ENCODE measurements around the gene TMEM258. TPM values are rescaled to one million over a fixed set of nuclear protein-coding genes. Genes with fewer than 3 reads are reported as not detected.

TMEM258 gene
- total RNA-seq, 2 experiments from 2014 or later = 154 to 160 TPM

GRCh38 chr11:61802605-61803004 is 10.2 kb upstream of the TMEM258 start:
- Mint-ChIP-seq H3K36me3 (ENCODE audit: low read depth) (peaks cover 38% of the 10 kb centered on the region), H3K27me3 (no peaks in the 10 kb centered on the region), H3K9me3 (no peaks in the 10 kb centered on the region), H3K4me3 (no peak overlapping the region), H3K27ac (no peak overlapping the region), H3K4me1 (peaks cover 13% of the 10 kb centered on the region)
- DNase-seq = no peak
- CTCF ChIA-PET = no interaction called here
- POLR2A ChIA-PET = no interaction called here

GRCh38 chr11:61800331-61801281 is 8.2 kb upstream of the TMEM258 start:
- peaks cover 57% of the 10 kb centered on the region for H3K36me3 Mint-ChIP-seq (ENCODE audit: low read depth)
- H3K9me3 Mint-ChIP-seq = no peaks in the 10 kb centered on the region
- H3K27me3 Mint-ChIP-seq = no peaks in the 10 kb centered on the region
- H3K4me3 Mint-ChIP-seq = no peak overlapping the region
- H3K4me1 Mint-ChIP-seq = peaks cover 28% of the 10 kb centered on the region
- ChIA-PET POLR2A (no interaction called here), CTCF (interaction anchor here (0.5 to 6.7 kb wide), 4 partner anchors 13 to 301 kb away, joined by 3 to 57 read pairs (median 4); partner anchors contain the start of gene FADS1)
- DNase-seq = no peak
- H3K27ac Mint-ChIP-seq = no peak overlapping the region

GRCh38 chr11:61799665-61800284 is 7.4 kb upstream of the TMEM258 start:
- POLR2A ChIA-PET = no interaction called here

GRCh38 chr11:61797263-61797944 is 5.0 kb upstream of the TMEM258 start:
- Mint-ChIP-seq H3K4me3 (no peak overlapping the region), H3K27me3 (no peaks in the 10 kb centered on the region), H3K36me3 (ENCODE audit: low read depth) (peaks cover 59% of the 10 kb centered on the region), H3K4me1 (peaks cover 42% of the 10 kb centered on the region), H3K27ac (no peak overlapping the region), H3K9me3 (no peaks in the 10 kb centered on the region)
- CTCF ChIA-PET = interaction anchor here (0.5 to 6.7 kb wide), 24 partner anchors 8 to 1322 kb away, joined by 3 to 57 read pairs (median 4); partner anchors contain the start of genes BEST1, FADS1 and FADS2
- peak; percentile 86 for DNase-seq
- POLR2A ChIA-PET = interaction anchor here (0.6 to 0.7 kb wide), 3 partner anchors 22 to 152 kb away, joined by 3 read pairs; no protein-coding TSS in a partner anchor

More at GRCh38 chr11:61799665-61800284, 7.4 kb upstream of the TMEM258 start:
- no peaks in the 10 kb centered on the region for H3K9me3 Mint-ChIP-seq
- no peak overlapping the region for H3K27ac Mint-ChIP-seq
- peaks cover 64% of the 10 kb centered on the region for H3K36me3 Mint-ChIP-seq (ENCODE audit: low read depth)
- H3K4me1 Mint-ChIP-seq = peaks cover 33% of the 10 kb centered on the region
- no peak for DNase-seq
- no peaks in the 10 kb centered on the region for H3K27me3 Mint-ChIP-seq
- H3K4me3 Mint-ChIP-seq = no peak overlapping the region
- CTCF ChIA-PET = interaction anchor here (3.0 to 6.7 kb wide), 2 partner anchors 14 to 29 kb away, joined by 12 to 57 read pairs; partner anchors contain the start of genes FADS1 and FADS2

- POLR2A ChIA-PET = interaction anchor here (0.7 kb wide), 1 partner anchor 11 kb away, joined by 3 read pairs; no protein-coding TSS in a partner anchor
- Mint-ChIP-seq H3K9me3 (no peaks in the 10 kb centered on the region), H3K27ac (no peak overlapping the region), H3K4me3 (no peak overlapping the region), H3K4me1 (peaks cover 49% of the 10 kb centered on the region), H3K27me3 (no peaks in the 10 kb centered on the region), H3K36me3 (ENCODE audit: low read depth) (peaks cover 54% of the 10 kb centered on the region)
- DNase-seq = no peak
- CTCF ChIA-PET = interaction anchor here (0.6 to 6.7 kb wide), 9 partner anchors 8 to 316 kb away, joined by 3 to 57 read pairs (median 4); partner anchors contain the start of gene FADS1
Measured at GRCh38 chr11:61795876-61796526, 3.6 kb upstream of the TMEM258 start.

DNA sequence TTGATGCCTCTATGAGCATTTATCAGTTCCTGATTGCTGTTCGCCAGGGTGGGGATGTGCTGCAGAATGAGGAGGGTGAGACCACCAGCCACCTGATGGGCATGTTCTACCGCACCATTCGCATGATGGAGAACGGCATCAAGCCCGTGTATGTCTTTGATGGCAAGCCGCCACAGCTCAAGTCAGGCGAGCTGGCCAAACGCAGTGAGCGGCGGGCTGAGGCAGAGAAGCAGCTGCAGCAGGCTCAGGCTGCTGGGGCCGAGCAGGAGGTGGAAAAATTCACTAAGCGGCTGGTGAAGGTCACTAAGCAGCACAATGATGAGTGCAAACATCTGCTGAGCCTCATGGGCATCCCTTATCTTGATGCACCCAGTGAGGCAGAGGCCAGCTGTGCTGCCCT is 3.1 kb upstream of the TMEM258 start:
- H3K4me3 Mint-ChIP-seq = peak overlapping the region; percentile 48
- H3K36me3 Mint-ChIP-seq (ENCODE audit: low read depth) = peaks cover 54% of the 10 kb centered on the region
- peaks cover 50% of the 10 kb centered on the region for H3K4me1 Mint-ChIP-seq
- peak overlapping the region; percentile 60 for H3K27ac Mint-ChIP-seq
- ChIA-PET CTCF (interaction anchor here (1.6 to 6.7 kb wide), 3 partner anchors 18 to 317 kb away, joined by 4 to 57 read pairs (median 19); partner anchors contain the start of gene FADS1), POLR2A (no interaction called here)
- H3K9me3 Mint-ChIP-seq = no peaks in the 10 kb centered on the region
- no peak for DNase-seq
- no peaks in the 10 kb centered on the region for H3K27me3 Mint-ChIP-seq

GRCh38 chr11:61794579-61794978 is 2.2 kb upstream of the TMEM258 start:
- peaks cover 56% of the 10 kb centered on the region for H3K4me1 Mint-ChIP-seq
- DNase-seq = no peak
- no peak overlapping the region for H3K27ac Mint-ChIP-seq
- no peaks in the 10 kb centered on the region for H3K9me3 Mint-ChIP-seq
- H3K36me3 Mint-ChIP-seq (ENCODE audit: low read depth) = peaks cover 60% of the 10 kb centered on the region
- H3K4me3 Mint-ChIP-seq = peak overlapping the region; percentile 48
- no peaks in the 10 kb centered on the region for H3K27me3 Mint-ChIP-seq
- ChIA-PET POLR2A (interaction anchor here (0.7 kb wide), 1 partner anchor 50 kb away, joined by 3 read pairs; no protein-coding TSS in a partner anchor), CTCF (interaction anchor here (1.5 kb wide), 1 partner anchor 33 kb away, joined by 4 read pairs; no protein-coding TSS in a partner anchor)

DNA sequence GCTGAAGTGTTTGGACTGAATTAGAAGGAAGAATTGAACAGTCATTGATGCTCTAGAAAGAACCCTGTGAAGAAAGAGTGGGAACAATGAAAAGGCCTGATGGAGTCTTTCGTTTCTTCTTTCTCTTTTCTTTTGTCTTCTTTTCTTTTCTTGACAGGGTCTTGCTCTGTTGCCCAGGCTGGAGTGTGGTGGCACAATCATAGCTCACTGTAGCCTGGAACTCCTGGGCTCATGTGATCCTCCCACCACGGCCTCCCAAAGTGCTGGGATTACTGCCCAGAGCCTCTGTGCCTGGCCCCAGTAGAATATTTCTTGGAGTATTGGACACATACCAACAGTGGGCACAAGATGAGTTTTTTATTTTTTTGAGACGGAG is 1.4 kb upstream of the TMEM258 start:
- H3K4me1 Mint-ChIP-seq = peaks cover 50% of the 10 kb centered on the region
- POLR2A ChIA-PET = interaction anchor here (0.7 kb wide), 1 partner anchor 51 kb away, joined by 3 read pairs; no protein-coding TSS in a partner anchor
- CTCF ChIA-PET = interaction anchor here (1.0 to 1.5 kb wide), 6 partner anchors 11 to 289 kb away, joined by 3 to 5 read pairs (median 4); no protein-coding TSS in a partner anchor
- H3K27me3 Mint-ChIP-seq = no peaks in the 10 kb centered on the region
- H3K36me3 Mint-ChIP-seq (ENCODE audit: low read depth) = peaks cover 60% of the 10 kb centered on the region
- H3K27ac Mint-ChIP-seq = peak overlapping the region; percentile 98
- H3K4me3 Mint-ChIP-seq = peak overlapping the region; percentile 85
- no peak for DNase-seq
- H3K9me3 Mint-ChIP-seq = no peaks in the 10 kb centered on the region

GRCh38 chr11:61793083-61793828 is 857 bp upstream of the TMEM258 start:
- peak overlapping the region; percentile 85 for H3K4me3 Mint-ChIP-seq
- H3K27me3 Mint-ChIP-seq = no peaks in the 10 kb centered on the region
- CTCF ChIA-PET = interaction anchor here (0.6 to 1.5 kb wide), 13 partner anchors 10 to 315 kb away, joined by 3 to 5 read pairs (median 3); partner anchors contain the start of genes FADS1 and FADS2
- peak; percentile 22 for DNase-seq
- POLR2A ChIA-PET = interaction anchor here (0.6 to 2.2 kb wide), 2 partner anchors 22 to 249 kb away, joined by 3 to 7 read pairs; no protein-coding TSS in a partner anchor
- peaks cover 47% of the 10 kb centered on the region for H3K4me1 Mint-ChIP-seq
- peak overlapping the region; percentile 98 for H3K27ac Mint-ChIP-seq
- no peaks in the 10 kb centered on the region for H3K9me3 Mint-ChIP-seq
- H3K36me3 Mint-ChIP-seq (ENCODE audit: low read depth) = peaks cover 61% of the 10 kb centered on the region

DNA sequence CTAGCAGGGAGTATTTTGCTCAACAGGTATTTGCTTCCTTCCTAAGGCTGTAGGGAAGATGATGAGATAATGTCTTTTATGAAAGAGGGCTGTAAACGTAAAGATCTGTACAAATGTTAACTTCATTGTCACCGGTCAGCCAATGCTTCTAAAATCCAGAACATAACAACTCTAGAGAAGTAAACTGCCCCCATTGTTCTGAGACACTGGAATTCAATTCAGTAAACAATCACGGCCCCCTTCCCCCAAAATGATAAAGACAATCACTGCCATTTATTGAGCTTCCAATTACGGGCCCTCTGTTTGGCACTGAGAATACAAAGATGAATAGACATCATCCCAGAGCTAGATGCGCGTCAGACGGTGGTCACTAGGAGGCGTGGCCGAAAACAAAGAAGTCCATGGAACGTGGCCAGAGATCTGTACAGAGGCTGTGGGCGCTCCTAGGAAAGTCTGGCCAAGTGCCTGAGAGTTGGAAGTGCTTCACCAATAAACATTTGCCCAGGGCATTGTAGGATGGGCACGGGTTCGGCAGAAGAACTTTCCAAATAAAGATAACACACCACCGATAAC is 576 bp downstream of the TMEM258 start:
- peaks cover 44% of the 10 kb centered on the region for H3K4me1 Mint-ChIP-seq
- H3K9me3 Mint-ChIP-seq = no peaks in the 10 kb centered on the region
- peaks cover 51% of the 10 kb centered on the region for H3K36me3 Mint-ChIP-seq (ENCODE audit: low read depth)
- ChIA-PET POLR2A (interaction anchor here (0.6 to 2.2 kb wide), 2 partner anchors 24 to 90 kb away, joined by 4 to 7 read pairs; no protein-coding TSS in a partner anchor), CTCF (interaction anchor here (0.6 to 1.8 kb wide), 7 partner anchors 9 to 1040 kb away, joined by 3 to 6 read pairs (median 3); partner anchors contain the start of gene FADS2)
- DNase-seq = peak; percentile 45
- no peaks in the 10 kb centered on the region for H3K27me3 Mint-ChIP-seq
- peak overlapping the region; percentile 98 for H3K27ac Mint-ChIP-seq
- H3K4me3 Mint-ChIP-seq = peak overlapping the region; percentile 85
